Neural crest cell (in vitro differentiated cells): ENCODE measurements around the gene PCGF3. TPM values are rescaled to one million over a fixed set of nuclear protein-coding genes. Genes with fewer than 3 reads are reported as not detected.

Experiments
- DNase-seq: peaks from one replicate; pipeline ENCODE4 v3.0.0; 2021; ENCODE audit warnings: low read depth, mixed read lengths, low spot score
- H3K27ac Mint-ChIP-seq: one replicate; pipeline ENCODE4 v1.8.0; 2021; ENCODE audit warnings: mild to moderate bottlenecking, mixed read lengths; ENCODE audit not compliant: unreplicated experiment
- H3K27me3 Mint-ChIP-seq: 2 replicates; pipeline ENCODE4 v1.8.0; 2021; ENCODE audit warnings: low read depth, mild to moderate bottlenecking, mixed read lengths
- H3K36me3 Mint-ChIP-seq: 2 replicates; pipeline ENCODE4 v1.8.0; 2021; ENCODE audit warnings: low read depth, mild to moderate bottlenecking, mixed read lengths
- H3K4me1 Mint-ChIP-seq: 2 replicates; pipeline ENCODE4 v1.8.0; 2021; ENCODE audit warnings: mixed read lengths
- H3K4me3 Mint-ChIP-seq: one replicate; pipeline ENCODE4 v1.8.0; 2021; ENCODE audit warnings: mild to moderate bottlenecking, mixed read lengths
- H3K9me3 Mint-ChIP-seq: 2 replicates; pipeline ENCODE4 v1.8.0; 2021; ENCODE audit warnings: mixed read lengths
- total RNA-seq: library from RNA; stranded (reverse); gene quantifications from 2 replicates; pipeline ENCODE4 v1.2.1, GENCODE V29; 2021
- TF ChIP-seq, protein P1 (sequence below): fragments of 200-600 bp; sonication (generic); conservative IDR thresholded peaks from 2 replicates; pipeline ENCODE4 v1.5.0; 2021; ENCODE audit warnings: antibody characterized with exemption, mild to moderate bottlenecking

PCGF3 gene
- total RNA-seq, 1 donor from 2014 or later = 58.5 TPM

DNA sequence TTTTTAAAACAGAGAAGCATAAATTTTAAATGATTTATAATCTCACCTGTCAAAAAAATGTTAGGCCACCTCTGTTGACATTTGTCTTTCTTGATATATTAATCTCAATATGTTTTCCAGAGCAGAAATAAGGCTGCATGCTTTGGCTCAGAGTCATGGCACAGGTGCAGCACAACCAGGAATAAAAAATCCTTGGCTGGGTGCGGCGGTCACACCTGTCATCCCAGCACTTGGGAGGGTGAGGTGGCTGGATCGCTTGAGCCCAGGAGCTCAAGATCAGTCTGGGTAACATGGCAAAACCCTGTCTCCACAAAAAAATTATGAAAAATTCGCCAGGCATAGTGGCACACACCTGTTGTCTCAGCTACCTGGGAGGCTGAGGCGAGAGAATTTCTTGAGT is 102.2 kb downstream of the PCGF3 start:
- TF ChIP-seq, protein P1, sequence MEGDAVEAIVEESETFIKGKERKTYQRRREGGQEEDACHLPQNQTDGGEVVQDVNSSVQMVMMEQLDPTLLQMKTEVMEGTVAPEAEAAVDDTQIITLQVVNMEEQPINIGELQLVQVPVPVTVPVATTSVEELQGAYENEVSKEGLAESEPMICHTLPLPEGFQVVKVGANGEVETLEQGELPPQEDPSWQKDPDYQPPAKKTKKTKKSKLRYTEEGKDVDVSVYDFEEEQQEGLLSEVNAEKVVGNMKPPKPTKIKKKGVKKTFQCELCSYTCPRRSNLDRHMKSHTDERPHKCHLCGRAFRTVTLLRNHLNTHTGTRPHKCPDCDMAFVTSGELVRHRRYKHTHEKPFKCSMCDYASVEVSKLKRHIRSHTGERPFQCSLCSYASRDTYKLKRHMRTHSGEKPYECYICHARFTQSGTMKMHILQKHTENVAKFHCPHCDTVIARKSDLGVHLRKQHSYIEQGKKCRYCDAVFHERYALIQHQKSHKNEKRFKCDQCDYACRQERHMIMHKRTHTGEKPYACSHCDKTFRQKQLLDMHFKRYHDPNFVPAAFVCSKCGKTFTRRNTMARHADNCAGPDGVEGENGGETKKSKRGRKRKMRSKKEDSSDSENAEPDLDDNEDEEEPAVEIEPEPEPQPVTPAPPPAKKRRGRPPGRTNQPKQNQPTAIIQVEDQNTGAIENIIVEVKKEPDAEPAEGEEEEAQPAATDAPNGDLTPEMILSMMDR = no peak
- no peak for DNase-seq
- Mint-ChIP-seq H3K4me1 (no peaks in the 10 kb centered on the region), H3K27ac (no peak overlapping the region), H3K9me3 (peaks cover 6% of the 10 kb centered on the region), H3K27me3 (peaks cover 36% of the 10 kb centered on the region), H3K4me3 (no peak overlapping the region), H3K36me3 (no peaks in the 10 kb centered on the region)

DNA sequence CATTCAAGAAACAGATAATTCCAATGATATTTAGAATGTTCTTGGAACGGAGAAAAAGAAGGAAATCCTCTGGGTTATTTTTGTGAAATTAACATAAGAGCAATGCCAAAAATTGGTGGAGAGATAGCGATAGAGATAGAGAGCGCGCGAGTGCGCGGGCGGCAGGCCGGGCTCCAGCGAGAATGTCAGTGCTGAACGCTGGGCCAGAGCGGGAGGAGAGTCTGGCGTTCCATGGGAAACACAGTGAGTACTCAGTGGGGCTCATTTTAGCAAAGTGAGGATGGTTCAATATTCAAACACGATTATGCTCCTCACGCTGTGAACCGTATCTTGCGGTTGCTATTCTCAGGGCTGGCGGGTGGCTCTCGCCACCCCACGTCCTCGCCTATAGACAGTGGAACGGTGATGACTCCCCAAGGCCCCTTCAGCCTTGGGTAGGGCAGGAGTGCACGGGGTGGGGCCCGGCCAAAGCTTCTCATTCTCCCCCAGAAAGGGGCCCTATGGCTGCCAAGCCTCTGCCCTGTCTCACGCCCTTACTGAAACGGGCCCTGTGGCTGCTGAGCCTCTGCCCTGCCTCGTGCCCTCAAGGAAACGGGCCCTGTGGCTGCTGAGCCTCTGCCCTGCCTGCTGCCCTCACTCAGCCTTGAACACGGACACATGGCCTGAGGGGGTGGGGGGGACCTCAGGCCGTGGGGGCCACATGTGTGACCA is 103.4 kb downstream of the PCGF3 start:
- TF ChIP-seq, protein P1 = no peak
- Mint-ChIP-seq H3K4me3 (no peak overlapping the region), H3K27me3 (peaks cover 48% of the 10 kb centered on the region), H3K4me1 (no peaks in the 10 kb centered on the region), H3K36me3 (no peaks in the 10 kb centered on the region), H3K9me3 (peaks cover 3% of the 10 kb centered on the region), H3K27ac (no peak overlapping the region)
- DNase-seq = no peak

DNA sequence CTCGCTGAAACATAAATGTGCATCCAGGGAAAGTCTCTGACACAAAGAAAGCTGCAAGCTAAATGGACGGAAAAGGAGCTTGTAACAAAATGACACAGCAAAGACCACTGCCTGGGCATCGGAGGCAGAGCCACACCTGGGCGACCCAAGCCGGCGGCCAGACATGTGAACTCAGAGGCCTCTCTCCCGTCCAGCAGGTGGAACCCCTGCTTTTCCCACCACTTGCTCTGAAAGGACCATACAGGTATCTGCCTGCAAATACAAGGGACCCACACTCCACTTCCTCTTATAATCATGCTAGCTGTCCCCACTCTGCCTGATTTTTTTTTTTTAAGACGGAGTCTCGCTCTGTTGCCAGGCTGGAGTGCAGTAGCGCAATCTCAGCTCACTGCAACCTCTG is 108.3 kb downstream of the PCGF3 start:
- Mint-ChIP-seq H3K9me3 (no peaks in the 10 kb centered on the region), H3K27me3 (peaks cover 72% of the 10 kb centered on the region), H3K36me3 (no peaks in the 10 kb centered on the region), H3K27ac (no peak overlapping the region), H3K4me3 (no peak overlapping the region), H3K4me1 (no peaks in the 10 kb centered on the region)
- TF ChIP-seq, protein P1 = no peak
- no peak for DNase-seq

DNA sequence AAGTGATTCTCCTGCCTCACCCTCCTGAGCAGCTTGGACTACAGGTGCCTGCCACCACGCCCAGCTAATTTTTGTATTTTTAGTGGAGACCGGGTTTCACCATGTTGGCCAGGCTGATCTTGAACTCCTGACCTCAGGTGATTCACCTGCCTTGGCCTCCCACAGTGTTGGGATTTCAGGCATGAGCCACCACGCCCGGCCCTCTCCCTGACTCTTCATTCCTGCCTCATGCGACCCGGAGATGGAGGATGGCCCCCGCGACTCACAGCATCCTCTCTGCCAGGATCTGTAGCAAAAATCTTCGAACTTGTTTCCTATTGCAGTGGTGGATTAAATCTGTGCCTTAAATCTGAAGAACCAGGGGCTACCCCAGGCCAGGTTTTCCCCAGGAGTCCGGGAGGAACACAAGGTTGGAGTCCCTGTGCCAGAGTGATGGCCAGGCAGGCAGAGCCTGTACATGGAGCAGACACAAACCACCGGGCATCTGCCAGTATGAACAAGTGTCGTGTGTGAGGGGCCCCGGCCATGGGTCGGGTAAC is 108.7 kb downstream of the PCGF3 start:
- Mint-ChIP-seq H3K9me3 (no peaks in the 10 kb centered on the region), H3K27me3 (peaks cover 77% of the 10 kb centered on the region), H3K4me3 (no peak overlapping the region), H3K27ac (no peak overlapping the region), H3K4me1 (no peaks in the 10 kb centered on the region), H3K36me3 (no peaks in the 10 kb centered on the region)
- no peak for DNase-seq
- TF ChIP-seq, protein P1 = no peak

DNA sequence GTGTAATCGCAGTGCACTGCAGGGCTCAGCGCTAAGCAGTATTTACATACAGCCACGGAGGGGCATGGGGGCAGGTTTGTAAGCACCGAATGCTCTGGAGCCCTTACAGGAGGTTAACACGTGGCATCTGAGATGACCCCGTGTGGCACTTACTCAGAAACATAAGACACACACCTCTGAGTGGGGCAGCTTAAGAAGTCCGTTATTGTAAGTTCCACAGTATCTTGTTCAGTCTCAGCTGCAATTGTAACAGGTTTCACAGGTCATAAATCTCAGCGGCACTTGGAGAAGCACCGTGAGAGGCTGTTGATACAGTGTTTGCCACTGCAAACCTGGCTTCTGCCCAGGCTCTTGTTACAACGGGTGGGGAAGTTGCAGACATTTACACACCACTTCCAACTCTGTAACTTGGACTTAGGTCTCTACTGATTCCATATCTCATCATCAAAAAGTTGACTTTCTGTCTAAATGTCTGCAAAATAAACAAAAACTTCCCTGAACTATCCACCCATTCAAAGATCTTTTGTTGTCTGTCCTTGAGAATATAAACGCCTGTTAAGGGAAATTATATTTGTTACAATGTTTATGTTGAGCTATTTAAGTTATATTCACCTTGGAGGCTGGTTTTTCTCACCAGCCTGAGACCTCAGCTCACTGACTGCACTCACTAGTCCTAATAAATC is 110.0 kb downstream of the PCGF3 start:
- Mint-ChIP-seq H3K27ac (no peak overlapping the region), H3K4me3 (no peak overlapping the region), H3K36me3 (no peaks in the 10 kb centered on the region), H3K9me3 (no peaks in the 10 kb centered on the region), H3K27me3 (peaks cover 88% of the 10 kb centered on the region), H3K4me1 (no peaks in the 10 kb centered on the region)
- no peak for DNase-seq
- TF ChIP-seq, protein P1 = no peak
